HG03097 (cell line): ENCODE measurements around the gene SMCO1.
"Not testable (repeated sequence)": the region's sequence is repeated elsewhere in the genome, so short reads cannot be mapped to it uniquely, and the experiment has no call there.

ENCODE experiments used
- ATAC-seq: cut with Tn5 transposase; IDR thresholded peaks from one replicate; pipeline ENCODE4 v1.9.1; 2021; ENCODE audit not compliant: unreplicated experiment, low FRiP score

The SMCO1 gene

GRCh38 chr3:196523841-196524240 lies 8.7 kb upstream of the SMCO1 start:
- ATAC-seq, result no peak

GRCh38 chr3:196521291-196521690 lies 6.1 kb upstream of the SMCO1 start:
- not testable (repeated sequence) for ATAC-seq

DNA sequence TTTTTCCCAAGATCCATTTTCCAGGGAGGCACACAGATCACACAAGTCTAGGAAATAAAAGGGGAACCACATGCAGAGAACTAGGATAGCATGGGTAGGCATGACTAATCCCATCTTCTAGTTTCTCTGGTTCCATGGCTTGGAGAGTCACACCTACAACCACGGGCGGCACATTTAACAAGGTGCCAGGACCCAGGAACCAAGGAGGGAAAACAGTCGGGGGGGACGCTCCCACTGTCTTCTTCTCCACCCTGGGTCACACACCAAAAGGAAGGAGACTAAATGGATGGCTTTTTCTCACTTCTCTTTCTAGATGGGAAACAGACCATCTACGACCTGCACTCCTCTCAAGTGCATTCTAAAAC lies 4.6 kb upstream of the SMCO1 start:
- no peak for ATAC-seq

DNA sequence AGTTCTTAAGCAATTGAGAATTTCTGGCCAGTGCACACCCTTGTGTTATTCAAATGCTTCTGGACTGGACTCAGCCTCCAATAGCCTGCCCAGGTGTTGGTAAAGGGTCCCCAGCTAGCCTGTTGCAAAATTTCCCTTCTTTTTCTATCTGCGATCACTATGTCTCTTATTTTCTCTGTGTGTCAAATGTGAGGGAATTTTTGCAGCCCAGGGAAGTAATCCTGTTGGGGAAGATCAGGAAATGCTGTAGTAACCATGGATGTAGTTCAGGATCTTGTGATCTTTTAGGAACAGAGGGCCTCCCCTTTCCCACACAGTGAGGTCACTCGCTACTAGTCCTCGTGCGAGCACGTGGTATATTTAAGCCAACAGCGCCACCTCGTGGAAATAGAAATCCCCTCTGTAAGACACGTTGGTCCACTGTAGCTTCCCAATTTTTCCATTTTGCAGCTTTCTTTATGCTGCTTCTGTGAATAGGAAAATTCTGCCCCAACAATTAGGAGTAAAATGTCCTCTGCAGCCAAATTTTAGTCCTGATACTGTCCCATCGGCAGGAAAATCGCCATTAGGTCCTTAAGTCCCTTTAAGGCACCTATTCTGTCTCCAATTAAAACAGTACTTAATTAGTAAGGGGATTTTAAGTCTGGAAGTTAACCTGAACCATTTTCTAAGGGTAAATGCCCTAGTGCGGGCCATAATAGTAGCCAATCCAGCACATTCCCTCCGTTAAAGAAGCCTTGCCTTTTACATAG lies 4.0 kb upstream of the SMCO1 start:
- ATAC-seq, result no peak

DNA sequence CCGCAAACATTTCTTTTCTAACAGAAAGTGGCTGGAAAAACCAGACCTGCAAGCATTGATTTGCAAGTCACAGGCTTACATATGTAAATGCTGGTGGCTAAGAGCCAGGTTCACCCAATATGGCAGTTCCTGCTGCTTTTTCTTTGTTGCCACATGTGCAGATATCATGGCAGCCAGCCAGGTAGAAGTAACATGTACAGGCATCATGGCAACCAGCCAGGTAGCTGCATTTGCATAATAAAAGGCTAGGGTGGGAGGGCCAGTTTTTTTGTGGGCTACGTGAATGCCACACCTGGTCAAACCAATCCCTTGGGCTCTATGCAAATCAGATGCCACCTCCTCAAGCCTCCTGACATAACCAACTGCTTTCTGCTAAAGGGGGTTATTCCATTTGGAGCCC lies 2.8 kb upstream of the SMCO1 start:
- no peak for ATAC-seq

DNA sequence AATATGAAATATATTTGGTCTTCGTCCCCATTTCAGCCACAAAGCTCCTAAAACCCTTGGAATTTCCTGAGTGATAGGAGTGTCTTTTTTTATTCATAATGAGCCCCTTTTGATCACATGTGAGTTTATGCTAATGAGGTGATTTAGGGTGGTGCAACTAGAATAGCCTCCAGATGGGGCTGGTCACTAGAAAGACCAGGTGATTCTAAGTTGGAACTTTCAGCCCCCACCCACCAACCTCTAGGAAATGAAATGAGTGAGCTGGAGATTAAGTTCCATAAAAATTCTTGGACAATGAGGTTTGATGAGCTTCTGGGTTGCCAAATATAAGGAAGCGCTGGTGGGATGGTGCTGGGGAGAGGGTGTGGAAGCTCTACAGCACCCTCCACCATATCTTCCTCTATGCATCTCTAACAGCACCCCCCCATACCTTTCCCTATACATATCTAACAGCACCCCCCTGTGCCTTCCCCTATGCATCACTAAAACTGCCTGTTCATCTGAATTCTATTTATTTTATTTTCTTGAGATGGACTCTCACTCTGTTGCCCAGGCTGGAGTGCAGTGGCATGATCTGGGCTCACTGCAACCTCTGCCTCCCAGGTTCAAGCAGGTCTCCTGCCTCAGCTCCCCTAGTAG lies 2.1 kb upstream of the SMCO1 start:
- ATAC-seq, result no peak

GRCh38 chr3:196514350-196514716 lies 813 bp downstream of the SMCO1 start:
- no peak for ATAC-seq

DNA sequence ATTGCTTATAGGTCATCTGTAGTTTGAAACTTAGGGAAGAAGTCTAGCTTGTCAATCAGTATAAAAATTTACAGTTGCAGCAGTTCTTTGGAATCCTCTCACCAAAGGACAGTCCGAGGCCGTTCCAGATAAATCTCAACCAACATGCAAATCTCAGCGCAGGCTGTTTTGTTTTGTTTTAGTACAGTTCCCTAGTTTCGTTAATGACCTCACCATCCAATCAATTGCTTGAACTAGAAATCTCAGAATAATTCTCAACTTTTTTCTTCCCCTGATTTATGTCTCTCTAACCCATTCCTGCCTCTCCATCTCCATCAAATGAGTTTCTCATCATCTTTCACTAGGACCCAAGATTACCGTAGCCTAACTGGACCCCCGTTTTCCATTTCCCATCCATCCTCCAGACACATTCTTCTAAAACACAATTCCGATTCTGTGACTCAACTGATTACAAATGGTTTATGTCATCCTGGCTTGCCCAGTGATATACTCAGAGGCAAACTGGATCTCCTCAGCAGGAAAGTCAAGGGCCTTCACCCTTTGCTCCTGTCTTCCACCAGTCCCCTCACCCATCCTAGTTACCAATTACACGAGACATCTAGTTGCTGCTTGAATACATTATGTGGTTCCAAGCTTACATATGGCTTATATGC lies 1.3 kb downstream of the SMCO1 start:
- no peak for ATAC-seq

DNA sequence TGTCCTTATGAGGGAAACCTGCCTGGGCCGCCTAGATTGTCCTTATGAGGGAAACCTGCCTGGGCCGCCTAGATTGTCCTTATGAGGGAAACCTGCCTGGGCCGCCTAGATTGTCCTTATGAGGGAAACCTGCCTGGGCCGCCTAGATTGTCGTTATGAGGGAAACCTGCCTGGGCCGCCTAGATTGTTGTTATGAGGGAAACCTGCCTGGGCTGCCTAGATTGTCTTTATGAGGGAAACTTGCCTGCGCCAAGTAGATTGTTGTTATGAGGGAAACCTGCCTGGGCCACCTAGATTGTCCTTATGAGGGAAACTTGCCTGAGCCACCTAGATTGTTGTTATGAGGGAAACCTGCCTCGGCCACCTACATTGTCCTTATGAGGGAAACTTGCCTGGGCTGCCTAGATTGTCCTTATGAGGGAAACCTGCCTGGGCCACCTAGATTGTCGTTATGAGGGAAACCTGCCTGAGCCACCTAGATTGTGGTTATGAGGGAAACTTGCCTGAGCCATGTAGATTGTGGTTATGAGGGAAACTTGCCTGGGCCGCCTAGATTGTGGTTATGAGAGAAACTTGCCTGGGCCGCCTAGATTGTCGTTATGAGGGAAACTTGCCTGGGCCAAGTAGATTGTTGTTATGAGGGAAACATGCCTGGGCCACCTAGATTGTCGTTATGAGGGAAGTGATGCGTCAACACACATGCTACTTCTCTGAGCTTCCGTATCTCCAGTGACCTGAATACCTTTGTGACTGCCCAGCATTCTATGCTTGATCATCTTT lies 3.3 kb downstream of the SMCO1 start:
- ATAC-seq, result not testable (repeated sequence)

DNA sequence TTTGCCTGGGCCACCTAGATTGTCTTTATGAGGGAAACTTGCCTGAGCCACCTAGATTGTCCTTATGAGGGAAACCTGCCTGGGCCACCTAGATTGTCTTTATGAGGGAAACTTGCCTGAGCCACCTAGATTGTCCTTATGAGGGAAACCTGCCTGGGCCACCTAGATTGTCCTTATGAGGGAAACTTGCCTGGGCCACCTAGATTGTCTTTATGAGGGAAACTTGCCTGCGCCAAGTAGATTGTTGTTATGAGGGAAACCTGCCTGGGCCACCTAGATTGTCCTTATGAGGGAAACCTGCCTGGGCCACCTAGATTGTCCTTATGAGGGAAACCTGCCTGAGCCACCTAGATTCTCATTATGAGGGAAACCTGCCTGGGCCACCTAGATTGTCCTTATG lies 4.0 kb downstream of the SMCO1 start:
- not testable (repeated sequence) for ATAC-seq

GRCh38 chr3:196506687-196507086 lies 8.5 kb downstream of the SMCO1 start:
- no peak for ATAC-seq

DNA sequence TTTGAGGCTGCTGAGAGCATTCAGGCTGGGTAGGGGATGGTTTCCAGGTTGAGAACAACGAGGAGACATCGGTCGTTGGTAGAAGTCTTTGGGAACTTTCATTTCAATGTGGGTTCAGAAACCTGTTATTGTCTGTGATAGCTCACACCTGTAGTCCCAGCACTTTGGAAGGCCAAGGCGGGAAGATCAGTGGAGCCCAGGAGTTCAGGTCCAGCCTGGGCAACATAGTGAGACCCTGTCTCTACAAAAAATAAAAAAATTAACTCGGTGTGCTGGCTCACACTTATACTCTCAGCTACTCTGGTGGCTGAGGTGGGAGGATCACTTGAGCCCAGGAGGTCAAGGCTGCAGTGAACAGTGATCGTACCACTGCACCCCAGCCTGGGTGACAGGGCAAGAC lies 10.6 kb downstream of the SMCO1 start:
- ATAC-seq, result no peak

GRCh38 chr3:196504077-196504398 lies 11.1 kb downstream of the SMCO1 start:
- peak; percentile 2 for ATAC-seq

- ATAC-seq, result peak; percentile 71
These were observed 11.7 kb downstream of the SMCO1 start, which contains the start of gene RNF168 for GRCh38 chr3:196503196-196504076. TSS of gene RNF168 (minus strand) at chr3:196503768. CDS start at chr3:196503173, 595 bp downstream.

DNA sequence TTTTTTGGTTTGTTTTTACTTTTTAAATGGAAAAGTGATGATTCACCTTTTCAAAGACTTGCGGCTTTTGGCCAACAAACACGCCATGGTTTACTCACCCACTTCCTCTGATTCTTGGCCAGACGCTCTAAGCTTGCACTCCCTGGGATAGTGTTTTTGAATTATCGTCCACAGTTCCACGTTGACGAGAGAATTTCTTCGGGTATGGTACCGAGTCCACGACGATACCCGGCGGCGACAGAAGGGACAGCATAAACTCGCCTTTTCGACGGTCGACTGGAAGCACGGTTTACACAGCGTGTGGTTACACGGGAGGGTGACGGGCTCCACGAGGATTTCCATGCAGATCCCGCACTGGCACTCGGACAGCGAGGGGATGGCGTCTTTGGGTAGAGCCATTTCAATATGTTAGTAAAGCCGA lies 12.4 kb downstream of the SMCO1 start:
- no peak for ATAC-seq

GRCh38 chr3:196501316-196502044 lies 13.7 kb downstream of the SMCO1 start:
- ATAC-seq, result no peak

- ATAC-seq, result no peak
These were observed 15.2 kb downstream of the SMCO1 start for GRCh38 chr3:196499807-196500524.

DNA sequence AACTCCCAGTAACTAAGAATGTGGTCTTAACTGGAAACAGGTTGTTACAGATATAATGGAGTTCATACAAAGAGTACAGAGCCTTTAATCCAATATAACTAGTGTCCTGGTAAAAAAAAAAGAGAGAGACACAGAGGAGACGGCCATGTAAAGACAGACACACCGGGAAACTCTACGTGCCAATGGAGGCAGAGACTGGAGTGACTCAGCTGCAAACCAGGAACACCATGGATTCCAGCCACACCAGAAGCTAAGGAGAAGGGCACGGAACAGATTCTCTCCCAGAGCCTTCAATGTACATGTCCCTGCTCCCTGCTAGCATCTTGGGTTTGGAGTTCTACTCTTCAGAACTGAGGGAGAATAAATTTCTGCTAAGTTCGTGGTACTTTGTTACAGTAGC lies 16.1 kb downstream of the SMCO1 start:
- ATAC-seq, result no peak

- ATAC-seq, result no peak
These were observed 16.8 kb downstream of the SMCO1 start for GRCh38 chr3:196498297-196498696.
